ENCODE measurements around the gene CTNNA3.

The CTNNA3 gene

GRCh38 chr10:66292922-66293321 lies 1403.1 kb downstream of the CTNNA3 start:
- DNase-seq (ENCODE audit: low read depth), result no peak

GRCh38 chr10:66292456-66292855 lies 1403.5 kb downstream of the CTNNA3 start:
- DNase-seq (ENCODE audit: low read depth), result no peak

DNA sequence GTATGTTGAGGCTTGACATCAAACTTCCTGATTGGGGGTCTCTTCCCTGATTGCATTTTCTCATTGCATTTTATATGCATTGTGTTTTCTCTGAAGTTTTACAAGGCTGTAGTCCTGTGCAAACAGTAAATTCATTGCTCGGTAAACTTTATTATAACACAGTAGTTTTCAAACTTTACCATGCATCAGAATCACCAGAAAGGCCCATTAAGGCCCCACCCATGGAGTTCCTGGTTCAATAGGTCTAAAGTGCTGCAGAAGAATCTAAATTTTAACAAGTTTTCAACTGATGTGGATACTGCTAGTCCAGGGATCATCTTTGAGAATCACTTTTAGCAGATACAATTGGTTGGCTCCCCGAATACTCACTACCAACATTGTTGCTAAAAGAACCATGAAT lies 1404.9 kb downstream of the CTNNA3 start:
- no peak for DNase-seq (ENCODE audit: low read depth)

- no peak for DNase-seq (ENCODE audit: low read depth)
Observed at GRCh38 chr10:66284621-66285020, 1411.4 kb downstream of the CTNNA3 start.

DNA sequence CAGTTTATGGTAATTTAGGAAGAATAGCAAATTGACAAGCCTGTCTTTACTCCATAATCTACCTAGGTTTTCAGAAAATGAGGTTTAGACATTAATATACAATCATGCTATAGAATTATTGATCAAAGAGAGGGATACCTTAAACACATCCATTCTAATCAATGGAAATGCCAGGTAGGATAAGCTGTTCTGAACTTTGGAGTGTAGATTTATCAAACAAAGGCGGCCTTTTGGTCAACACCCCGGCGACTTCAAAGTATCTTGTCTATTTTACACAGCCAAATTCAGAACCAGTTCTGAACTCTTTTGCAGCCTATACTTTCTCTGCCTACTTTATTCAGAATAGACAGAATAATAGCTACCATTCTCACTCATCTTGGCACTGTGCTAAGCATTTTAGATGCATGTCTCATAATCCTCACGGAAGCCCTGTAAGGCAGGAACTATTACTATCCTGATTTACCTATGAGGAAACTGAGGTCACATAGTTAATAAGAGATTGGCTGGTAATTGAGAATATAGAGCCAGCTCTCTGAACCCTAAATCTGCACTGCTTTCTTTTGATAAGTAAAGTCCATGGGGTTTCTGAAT lies 1412.0 kb downstream of the CTNNA3 start:
- no peak for DNase-seq (ENCODE audit: low read depth)

- DNase-seq (ENCODE audit: low read depth), result no peak
Observed at GRCh38 chr10:66283064-66283463, 1412.9 kb downstream of the CTNNA3 start.

DNA sequence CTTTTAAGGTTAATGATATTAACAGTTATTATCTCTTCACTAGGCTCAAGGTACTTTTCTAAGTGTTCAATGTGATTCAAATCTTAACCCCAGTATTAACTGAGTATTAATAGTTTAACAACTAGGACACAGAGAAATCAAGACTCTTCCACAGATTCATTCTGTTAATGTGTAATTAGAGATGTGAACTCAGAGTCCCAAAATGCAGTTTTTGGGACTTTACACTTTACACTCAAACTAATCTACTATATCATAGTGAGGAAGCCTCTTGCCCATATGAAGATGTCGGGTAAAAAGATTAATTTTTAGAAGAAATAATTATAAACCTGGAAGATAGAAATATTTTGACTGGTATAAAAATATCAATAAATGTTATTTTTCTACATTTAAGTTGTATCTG lies 1414.7 kb downstream of the CTNNA3 start:
- DNase-seq (ENCODE audit: low read depth), result no peak

DNA sequence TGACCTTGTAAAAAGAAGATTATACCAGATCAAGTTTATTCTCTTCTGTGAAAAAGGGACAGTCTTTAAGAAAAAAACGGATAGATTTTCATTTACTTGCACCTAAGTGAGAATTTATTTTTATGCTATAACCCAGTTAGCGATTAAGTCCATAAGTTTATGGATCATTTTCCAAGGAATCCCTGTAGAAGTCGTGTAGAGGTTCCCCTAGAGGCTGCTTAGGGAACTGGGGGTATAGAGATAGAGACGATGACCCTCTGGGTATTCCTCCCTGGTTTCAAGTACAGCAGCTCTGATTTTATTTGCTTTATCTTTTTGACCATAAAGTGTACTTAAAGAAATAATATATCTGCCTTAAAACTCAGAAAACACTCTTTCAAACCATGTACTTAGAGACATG lies 1418.5 kb downstream of the CTNNA3 start:
- no peak for DNase-seq (ENCODE audit: low read depth)

- DNase-seq (ENCODE audit: low read depth), result no peak
Observed at GRCh38 chr10:66273966-66274519, 1422.0 kb downstream of the CTNNA3 start.

- DNase-seq (ENCODE audit: low read depth), result no peak
Observed at GRCh38 chr10:66265398-66265797, 1430.6 kb downstream of the CTNNA3 start.

- no peak for DNase-seq (ENCODE audit: low read depth)
Observed at GRCh38 chr10:66259836-66260235, 1436.2 kb downstream of the CTNNA3 start.

GRCh38 chr10:66258693-66259092 lies 1437.3 kb downstream of the CTNNA3 start:
- DNase-seq (ENCODE audit: low read depth), result no peak

- no peak for DNase-seq (ENCODE audit: low read depth)
Observed at GRCh38 chr10:66257801-66258200, 1438.2 kb downstream of the CTNNA3 start.

DNA sequence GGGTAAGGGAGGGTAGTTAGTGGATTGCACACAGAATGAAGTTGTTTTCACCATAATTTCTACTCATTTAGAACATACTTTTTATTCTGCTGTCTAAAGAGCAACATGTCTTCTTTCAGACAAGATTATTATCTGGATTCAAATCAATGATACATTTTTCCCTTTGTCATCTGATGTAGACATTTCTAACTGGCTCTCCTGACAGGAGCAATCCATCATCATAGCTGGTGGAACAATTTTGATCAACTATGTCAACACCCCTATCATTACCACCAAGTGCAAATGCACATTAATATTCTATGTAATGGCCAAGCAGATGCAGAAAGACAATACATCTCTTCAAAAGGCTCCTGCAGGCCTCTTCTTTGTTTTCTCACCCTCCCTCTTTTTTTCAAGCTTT lies 1443.0 kb downstream of the CTNNA3 start:
- no peak for DNase-seq (ENCODE audit: low read depth)

DNA sequence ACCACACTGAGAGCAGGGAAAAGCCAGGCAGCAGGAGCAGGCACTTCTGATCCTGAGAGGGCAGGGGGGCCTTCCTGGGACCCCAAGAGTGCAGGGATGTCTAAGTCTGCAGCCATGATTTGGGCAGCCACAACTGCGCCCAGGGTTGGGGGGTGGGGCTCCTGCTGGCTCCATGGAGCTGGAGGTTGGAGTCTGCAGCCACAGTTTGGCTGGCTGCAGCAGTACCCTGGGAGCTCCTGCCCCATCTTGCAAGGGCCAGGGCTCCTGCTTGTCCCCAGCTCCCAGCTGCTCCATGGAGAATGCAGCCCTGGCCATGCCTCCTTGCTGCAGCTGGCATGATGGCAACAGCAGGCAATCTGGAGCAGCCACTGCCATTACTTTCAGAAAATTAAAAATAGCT lies 1449.8 kb downstream of the CTNNA3 start:
- no peak for DNase-seq (ENCODE audit: low read depth)

- DNase-seq (ENCODE audit: low read depth), result no peak
Observed at GRCh38 chr10:66244953-66245352, 1451.0 kb downstream of the CTNNA3 start.

DNA sequence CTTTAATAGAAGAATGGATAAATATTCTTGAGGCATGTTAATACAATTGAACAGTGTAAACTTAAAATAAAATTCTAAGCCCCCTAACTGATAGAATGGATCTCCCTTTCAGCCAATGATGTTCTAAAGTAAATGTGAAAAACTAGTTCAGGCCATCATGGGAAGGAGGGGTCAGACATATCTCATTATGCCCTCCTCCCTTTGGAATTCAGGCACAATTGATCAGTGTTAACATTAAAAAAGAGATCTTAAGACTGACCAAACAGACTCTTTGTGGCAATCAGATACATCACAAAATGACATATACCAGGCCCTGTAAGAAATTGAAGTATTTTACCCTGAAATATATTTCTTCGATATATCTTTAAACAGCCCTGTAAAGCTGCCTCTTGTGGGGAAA lies 1453.1 kb downstream of the CTNNA3 start:
- no peak for DNase-seq (ENCODE audit: low read depth)

DNA sequence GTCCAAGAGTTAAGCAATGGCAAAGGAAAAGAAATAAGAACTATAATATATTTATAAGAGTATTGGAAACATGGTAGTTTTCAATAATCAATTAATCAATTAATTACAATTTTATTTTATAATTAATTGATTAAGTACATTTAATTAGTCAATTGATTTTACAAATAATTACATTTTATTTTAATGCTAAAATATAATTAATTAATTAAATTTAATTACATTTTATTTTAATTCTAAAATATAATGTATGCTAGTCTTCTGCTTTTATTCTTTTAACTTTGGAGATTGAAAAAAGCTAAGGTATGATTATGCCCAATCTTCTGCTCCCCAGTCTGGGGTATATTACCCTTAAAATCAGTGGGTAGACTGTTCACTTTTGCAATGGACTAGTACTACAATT lies 1456.9 kb downstream of the CTNNA3 start:
- DNase-seq (ENCODE audit: low read depth), result no peak

- no peak for DNase-seq (ENCODE audit: low read depth)
Observed at GRCh38 chr10:66238343-66238742, 1457.7 kb downstream of the CTNNA3 start.

DNA sequence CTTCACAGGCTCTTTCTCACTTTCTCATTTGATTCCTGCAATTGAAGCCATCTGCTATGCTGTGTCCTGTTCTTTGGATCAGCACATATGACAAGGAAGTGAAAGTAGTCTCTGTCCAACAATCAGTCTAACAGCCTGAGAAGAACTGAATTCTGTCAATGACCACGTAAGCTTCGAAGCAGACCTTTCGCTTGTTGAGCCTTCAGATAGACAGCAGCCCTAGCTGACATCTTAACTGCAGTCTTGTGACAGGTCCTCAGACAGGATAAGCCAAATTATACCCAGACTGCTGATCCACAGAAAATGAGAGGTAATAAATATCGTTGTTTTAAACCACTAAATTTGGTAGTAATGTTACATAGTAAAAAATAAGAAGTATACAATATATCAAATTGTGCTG lies 1461.1 kb downstream of the CTNNA3 start:
- DNase-seq (ENCODE audit: low read depth), result no peak

DNA sequence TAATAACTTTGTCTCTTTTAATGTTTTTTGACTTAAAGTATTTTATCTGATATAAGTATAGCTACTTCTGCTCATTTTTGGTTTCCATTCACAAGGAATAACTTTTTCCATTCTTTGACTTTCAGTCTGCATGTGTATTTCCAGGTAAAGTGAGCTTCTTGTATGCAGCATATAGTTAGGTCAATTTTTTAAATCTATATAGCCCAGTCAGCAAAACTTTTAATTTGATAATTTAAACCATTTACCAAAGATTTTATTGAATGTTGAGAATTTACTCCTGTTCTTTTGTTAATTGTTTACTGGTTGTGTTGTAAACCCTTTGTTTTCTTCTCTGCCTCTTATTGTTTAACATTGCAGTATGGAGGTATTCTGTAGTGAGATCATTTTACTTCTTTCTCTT lies 1467.1 kb downstream of the CTNNA3 start:
- DNase-seq (ENCODE audit: low read depth), result no peak

DNA sequence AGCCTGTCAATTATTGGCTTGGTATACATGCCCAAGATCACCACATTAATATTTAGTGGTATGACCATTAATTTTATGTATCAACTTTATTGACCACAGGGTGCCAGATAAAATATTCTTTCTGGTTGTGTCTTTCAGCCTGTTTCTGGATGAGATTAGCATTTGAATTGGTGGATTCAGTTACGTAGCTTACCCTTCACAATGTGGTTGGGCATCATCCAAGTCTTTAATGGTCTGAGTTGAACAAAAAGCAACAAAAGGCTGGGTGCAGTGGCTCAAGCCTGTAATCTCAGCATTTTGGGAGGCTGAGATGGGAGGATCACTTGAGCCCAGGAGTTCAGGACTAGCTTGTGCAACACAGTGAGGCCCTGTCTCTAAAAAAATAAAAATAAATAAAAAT lies 1472.3 kb downstream of the CTNNA3 start:
- no peak for DNase-seq (ENCODE audit: low read depth)

DNA sequence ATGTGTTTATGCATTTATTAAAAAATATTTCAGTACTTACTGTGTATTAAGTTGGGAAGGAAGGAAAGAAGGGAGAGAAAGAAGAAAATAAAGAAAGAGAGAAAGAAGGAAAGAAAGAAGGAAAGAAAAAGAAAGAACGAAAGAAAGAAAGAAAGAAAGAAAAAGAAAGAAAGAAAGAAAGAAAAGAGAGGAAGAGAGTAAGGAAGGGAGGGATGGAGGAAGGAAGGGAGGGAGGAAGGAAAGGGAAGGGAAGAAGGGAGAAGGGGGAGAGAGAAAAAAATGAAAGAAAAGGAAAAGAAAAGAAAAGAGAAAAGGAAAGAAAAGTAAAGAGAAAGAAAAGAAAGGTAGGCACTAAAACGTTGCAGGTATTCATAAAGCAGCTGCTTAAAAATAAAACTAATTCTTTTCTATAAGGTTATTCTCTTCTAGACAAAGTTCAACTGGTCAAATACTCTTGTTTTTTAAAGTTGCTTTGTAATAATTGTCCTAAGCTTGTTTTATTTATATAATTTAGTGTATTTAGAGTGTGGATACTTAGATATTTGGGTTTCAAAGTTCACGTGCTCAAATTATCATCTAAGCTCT lies 1473.4 kb downstream of the CTNNA3 start:
- no peak for DNase-seq (ENCODE audit: low read depth)

DNA sequence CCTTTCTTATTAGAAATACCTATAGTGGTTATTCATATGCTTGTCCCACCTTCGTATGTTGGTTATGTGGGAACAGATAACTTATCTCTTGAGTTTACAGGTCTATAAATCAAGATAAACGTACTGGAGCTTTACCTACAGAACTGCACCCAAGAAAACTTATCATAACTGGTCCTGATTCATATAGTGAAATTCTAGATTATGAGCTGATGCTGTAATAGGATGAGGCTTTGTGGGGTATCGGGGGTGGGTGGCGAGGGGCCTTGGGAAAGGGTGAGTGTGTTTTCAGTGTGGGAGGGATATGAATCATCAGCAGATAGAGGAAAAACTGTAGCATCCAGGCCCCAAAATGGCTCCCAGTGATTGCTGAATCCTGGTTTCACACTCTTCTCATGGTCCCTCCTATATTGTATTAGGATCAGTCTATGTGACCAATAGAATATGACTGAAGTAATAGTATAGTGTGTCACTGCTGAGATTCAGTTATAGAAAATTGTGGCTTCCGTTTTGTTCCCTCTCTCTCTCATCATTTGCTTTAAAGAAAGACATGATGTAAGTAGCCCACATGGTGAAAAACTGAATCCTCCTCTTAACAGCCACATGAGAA lies 1476.9 kb downstream of the CTNNA3 start:
- DNase-seq (ENCODE audit: low read depth), result no peak
